RPMI7951 (cell line): ENCODE measurements around the gene ABTB2. TPM values are rescaled to one million over a fixed set of nuclear protein-coding genes. Genes with fewer than 3 reads are reported as not detected.
A peak's percentile ranks its signal among the peaks of the same experiment; 100 is the strongest.

Experiments
- DNase-seq: peaks from one replicate; pipeline ENCODE4 v3.0.0-alpha.2; 2012; ENCODE audit warnings: low read depth
- total RNA-seq: library from RNA; depleted of rRNA; stranded (reverse); fragments of >200 nt; shearing (Covaris generic); gene quantifications from 2 replicates; pipeline ENCODE4 v1.2.3, GENCODE V29; 2014

Gene ABTB2
- total RNA-seq, 1 experiment from 2014 or later: 2.8 TPM

- no peak for DNase-seq
Observed at GRCh38 chr11:34360046-34360445, 2.2 kb upstream of the ABTB2 start.

DNA sequence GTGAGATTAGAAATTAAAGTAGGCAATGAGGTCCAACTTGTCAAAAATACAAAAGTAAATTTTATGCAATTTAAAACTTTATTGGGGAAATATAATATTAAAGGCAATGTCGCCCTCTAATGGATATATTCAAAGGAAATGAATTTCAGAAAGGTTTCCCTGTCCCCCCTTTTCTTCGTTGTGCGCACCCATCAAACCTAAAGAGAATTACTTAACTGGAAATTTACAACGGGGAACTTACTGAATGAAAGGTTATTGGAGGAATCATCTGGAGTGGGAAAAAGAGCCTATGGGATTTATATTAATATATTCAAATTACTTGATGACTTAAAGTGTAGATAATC lies 1.7 kb upstream of the ABTB2 start:
- no peak for DNase-seq

- DNase-seq: peak; percentile 77
Observed at GRCh38 chr11:34358728-34359547, 1.1 kb upstream of the ABTB2 start.

- peak; percentile 69 for DNase-seq
Observed at GRCh38 chr11:34358258-34358727, 483 bp upstream of the ABTB2 start.

GRCh38 chr11:34356913-34357700 lies 703 bp downstream of the ABTB2 start:
- DNase-seq: peak; percentile 60

DNA sequence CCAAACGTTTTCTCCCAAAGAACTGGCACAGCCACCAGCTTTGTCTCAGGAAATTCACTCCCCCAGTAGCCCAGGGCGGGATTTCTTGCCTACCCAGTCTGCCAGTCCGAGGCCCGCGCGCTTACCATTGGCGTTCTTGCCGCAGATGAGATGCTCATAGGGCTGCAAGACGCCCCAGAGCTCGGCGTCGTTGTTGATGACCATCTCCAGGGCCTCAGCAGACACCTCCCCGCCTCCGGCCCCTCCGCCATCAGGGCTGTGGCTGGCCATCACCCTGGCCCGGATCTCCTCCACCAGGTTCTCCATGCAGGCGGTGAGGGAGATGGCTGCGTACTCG lies 1.3 kb downstream of the ABTB2 start:
- peak; percentile 60 for DNase-seq

DNA sequence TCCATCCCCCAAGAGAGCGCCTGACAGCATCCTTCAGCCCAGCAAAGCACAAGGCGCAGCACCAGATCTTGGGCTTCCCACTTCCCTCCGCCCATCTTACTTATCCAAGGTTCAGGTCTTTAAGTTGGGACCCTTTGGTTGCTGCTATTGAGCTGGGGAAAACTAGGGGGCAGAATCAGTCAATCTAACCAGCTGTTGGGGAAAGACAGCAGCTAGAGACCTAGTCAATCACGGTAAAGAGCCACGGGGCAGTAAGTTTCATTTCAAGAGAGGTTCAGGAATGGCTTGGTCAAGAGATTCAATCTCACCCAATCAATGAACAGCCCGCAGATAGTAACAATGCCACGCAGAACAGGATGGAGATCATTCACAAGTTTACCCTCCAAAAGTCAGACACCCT lies 1.7 kb downstream of the ABTB2 start:
- DNase-seq: no peak

- DNase-seq: no peak
Observed at GRCh38 chr11:34355726-34356125, 2.1 kb downstream of the ABTB2 start.

DNA sequence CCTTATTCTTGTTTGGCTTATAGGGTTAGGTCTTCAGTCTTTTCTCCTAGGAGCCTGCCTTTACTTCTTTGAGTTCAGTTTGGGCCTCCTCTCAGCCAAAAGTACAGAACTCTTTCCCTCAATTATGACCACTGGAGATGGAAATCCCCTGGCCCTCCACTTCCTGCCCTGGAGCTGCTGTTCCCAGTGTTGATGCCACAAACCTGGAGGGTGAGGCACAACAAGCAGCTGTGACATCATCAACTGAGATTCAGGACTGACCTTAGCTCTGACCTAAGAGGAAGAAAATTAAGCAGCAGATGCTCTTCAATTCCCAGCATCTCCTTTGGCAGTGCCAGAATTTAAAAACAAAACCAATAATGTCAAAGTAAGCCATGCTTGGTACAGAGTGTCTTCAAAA lies 3.0 kb downstream of the ABTB2 start:
- peak; percentile 79 for DNase-seq

DNA sequence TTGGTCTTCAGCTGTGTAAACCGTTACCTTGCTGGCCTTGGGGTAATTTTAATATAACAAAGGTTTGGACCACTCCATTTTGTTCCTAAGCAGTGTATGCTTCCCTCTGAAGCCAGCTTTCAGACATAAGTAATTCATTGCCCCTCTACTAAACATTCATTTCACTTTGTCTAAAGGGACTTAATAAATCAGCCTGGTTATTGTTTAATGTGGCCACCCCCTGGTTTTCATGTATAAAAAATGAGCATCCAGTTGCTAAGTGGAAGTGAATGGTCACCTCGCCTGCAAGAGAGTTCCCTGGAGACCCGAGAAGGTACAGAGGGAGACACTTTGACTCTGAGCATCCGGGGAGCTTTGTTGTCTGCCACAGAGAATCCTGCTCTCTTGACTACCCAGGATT lies 3.9 kb downstream of the ABTB2 start:
- DNase-seq: no peak

- DNase-seq: no peak
Observed at GRCh38 chr11:34351687-34352469, 5.9 kb downstream of the ABTB2 start.

DNA sequence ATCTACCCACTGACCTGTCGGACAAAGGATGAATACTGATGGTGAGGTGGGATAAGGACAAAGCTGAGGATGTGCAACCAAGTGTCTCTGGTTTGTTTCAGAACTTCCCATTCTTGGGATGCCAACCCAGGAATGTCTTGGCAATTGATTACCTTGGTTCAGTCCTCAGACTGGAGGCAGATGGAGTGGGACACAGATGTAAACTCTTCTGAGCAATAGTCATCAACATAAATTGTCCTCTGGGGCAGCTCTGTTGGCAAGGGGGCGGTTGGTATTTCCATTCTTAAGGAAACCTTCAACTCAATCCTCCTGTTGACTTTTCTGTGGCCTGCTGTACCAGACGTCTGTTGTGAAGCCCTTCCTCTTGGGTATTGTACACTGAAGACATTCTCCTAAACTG lies 6.8 kb downstream of the ABTB2 start:
- no peak for DNase-seq

GRCh38 chr11:34349882-34350281 lies 7.9 kb downstream of the ABTB2 start:
- peak; percentile 74 for DNase-seq

- DNase-seq: no peak
Observed at GRCh38 chr11:34348919-34349318, 8.9 kb downstream of the ABTB2 start.

DNA sequence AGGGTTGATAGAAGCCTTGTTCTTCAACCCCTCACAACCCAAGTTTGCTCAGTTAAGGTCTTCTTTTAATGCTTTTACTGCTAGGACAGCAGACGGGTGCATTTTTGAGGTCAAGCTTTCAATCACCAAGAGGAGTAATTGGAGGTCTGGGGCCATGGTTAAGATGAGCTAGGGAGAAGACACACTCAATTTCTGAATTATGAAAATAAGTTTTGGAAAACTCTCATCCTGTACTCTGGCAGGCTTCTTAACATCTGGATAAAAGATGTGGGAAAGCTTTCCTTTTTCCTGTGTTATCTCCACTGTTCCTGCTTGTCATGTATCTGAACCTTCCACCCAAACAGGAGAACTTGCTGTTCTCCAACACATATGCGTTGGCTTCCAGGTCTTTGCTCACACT lies 9.7 kb downstream of the ABTB2 start:
- DNase-seq: no peak

DNA sequence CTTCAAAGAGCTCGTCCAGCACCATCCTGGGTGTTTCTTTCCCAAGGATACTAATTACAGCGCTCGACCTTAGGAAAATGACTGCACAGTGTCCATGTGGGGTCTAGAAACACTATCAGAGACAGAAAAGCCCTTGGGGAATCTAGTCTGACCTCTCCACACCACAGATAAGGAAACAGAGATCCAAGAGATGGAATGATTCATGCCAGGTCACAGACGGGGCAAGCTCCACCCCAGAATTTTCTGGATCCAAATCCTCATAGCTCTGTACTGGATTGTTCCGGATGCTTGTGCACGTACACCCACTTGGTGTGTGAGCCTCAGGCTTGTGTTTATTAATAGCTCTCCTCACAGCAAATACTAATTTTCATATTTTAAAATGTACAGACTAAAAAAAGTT lies 11.3 kb downstream of the ABTB2 start:
- DNase-seq: peak; percentile 92

GRCh38 chr11:34345991-34346480 lies 11.8 kb downstream of the ABTB2 start:
- peak; percentile 81 for DNase-seq

GRCh38 chr11:34345540-34345876 lies 12.3 kb downstream of the ABTB2 start:
- no peak for DNase-seq

GRCh38 chr11:34344768-34345539 lies 12.9 kb downstream of the ABTB2 start:
- DNase-seq: peak; percentile 94

DNA sequence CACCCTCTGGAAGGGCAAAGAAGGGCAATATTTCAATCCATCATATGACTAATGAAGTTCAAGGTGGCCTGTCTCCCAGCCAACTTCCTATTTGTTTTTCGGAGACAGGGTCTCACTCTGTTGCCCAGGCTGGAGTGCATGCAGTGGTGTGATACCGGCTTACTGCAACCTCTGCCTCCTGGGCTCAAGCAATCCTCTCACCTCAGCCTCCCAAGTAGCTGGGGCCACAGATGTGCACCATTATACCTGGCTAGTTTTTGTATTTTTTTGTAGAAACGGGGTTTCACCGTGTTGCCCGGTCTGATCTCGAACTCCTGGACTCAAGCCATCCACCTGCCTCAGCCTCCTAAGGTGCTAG lies 13.4 kb downstream of the ABTB2 start:
- DNase-seq: no peak

GRCh38 chr11:34343686-34344085 lies 14.1 kb downstream of the ABTB2 start:
- DNase-seq: no peak

DNA sequence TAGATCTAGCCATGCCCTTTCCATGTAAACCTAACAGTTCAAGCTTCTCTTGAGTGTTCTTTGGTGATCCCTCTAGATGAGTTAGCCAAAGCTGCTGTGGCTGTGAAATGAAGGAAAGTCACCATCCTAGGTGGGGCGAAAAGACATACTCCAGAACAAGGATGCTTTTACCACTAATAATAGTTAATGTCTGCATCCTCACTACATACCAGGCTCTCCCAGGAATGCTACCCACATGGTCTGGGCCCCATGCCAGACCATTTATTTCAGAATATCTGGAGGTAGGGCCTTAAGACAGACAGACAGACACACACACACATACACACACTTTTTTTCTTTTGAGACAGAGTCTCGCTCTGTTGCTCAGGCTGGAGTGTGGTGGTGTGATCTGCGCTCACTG lies 14.7 kb downstream of the ABTB2 start:
- peak; percentile 91 for DNase-seq
